ENCODE data around the gene RNF103.

- TF ChIP-seq MAX (IDR thresholded peaks at IDR 0.05) = no peak
- TF ChIP-seq TCF12 (IDR thresholded peaks at IDR 0.05; ENCODE audit: low read depth) = no peak
- no peak for TF ChIP-seq TEAD4 (IDR thresholded peaks at IDR 0.05)
- TF ChIP-seq EGR1 (IDR thresholded peaks at IDR 0.05) = no peak
- no peak for TF ChIP-seq CEBPB (IDR thresholded peaks at IDR 0.05)
These were observed 22.7 kb upstream of the RNF103 start for GRCh38 chr2:86646329-86646728.
